Fibroblast of skin of back (primary cell): ENCODE data around the gene MATN4.

Source experiments
- DNase-seq: peaks from one replicate; pipeline ENCODE4 v3.0.0-alpha.2; 2013

MATN4 gene

GRCh38 chr20:45289942-45290676 is 18.0 kb downstream of the MATN4 start:
- DNase-seq: no peak

- no peak for DNase-seq
Measured at GRCh38 chr20:45288860-45289259, 19.2 kb downstream of the MATN4 start.

- no peak for DNase-seq
Measured at GRCh38 chr20:45288376-45288775, 19.7 kb downstream of the MATN4 start.

- peak; percentile 16 for DNase-seq
Measured at GRCh38 chr20:45283551-45284057, 24.5 kb downstream of the MATN4 start.

- no peak for DNase-seq
Measured at GRCh38 chr20:45282700-45283550, 25.2 kb downstream of the MATN4 start.

GRCh38 chr20:45279992-45280391 is 28.1 kb downstream of the MATN4 start:
- no peak for DNase-seq

GRCh38 chr20:45275338-45275737 is 32.8 kb downstream of the MATN4 start:
- no peak for DNase-seq

- DNase-seq: no peak
Measured at GRCh38 chr20:45269754-45270270, 38.3 kb downstream of the MATN4 start.

- DNase-seq: no peak
Measured at GRCh38 chr20:45269056-45269455, 39.0 kb downstream of the MATN4 start.

- no peak for DNase-seq
Measured at GRCh38 chr20:45268531-45268930, 39.6 kb downstream of the MATN4 start.

GRCh38 chr20:45266977-45267376 is 41.1 kb downstream of the MATN4 start:
- no peak for DNase-seq

GRCh38 chr20:45263556-45264266 is 44.4 kb downstream of the MATN4 start:
- DNase-seq: no peak

- no peak for DNase-seq
Measured at GRCh38 chr20:45258664-45259063, 49.4 kb downstream of the MATN4 start.

- no peak for DNase-seq
Measured at GRCh38 chr20:45258259-45258658, 49.8 kb downstream of the MATN4 start.

GRCh38 chr20:45257711-45258110 is 50.4 kb downstream of the MATN4 start:
- DNase-seq: no peak

- no peak for DNase-seq
Measured at GRCh38 chr20:45257161-45257560, 50.9 kb downstream of the MATN4 start.

- no peak for DNase-seq
Measured at GRCh38 chr20:45254383-45255262, 53.5 kb downstream of the MATN4 start, which contains the start of gene SLPI. Gene SLPI (minus strand): TSS chr20:45254564. CDS start chr20:45254543, 21 bp downstream.

GRCh38 chr20:45253261-45253660 is 54.8 kb downstream of the MATN4 start:
- DNase-seq: no peak

- DNase-seq: no peak
Measured at GRCh38 chr20:45251884-45252560, 56.1 kb downstream of the MATN4 start.

- no peak for DNase-seq
Measured at GRCh38 chr20:45248609-45249008, 59.5 kb downstream of the MATN4 start.

- no peak for DNase-seq
Measured at GRCh38 chr20:45247865-45248264, 60.2 kb downstream of the MATN4 start.
